ENCODE results near the gene TBX3.

TBX3 gene

DNA sequence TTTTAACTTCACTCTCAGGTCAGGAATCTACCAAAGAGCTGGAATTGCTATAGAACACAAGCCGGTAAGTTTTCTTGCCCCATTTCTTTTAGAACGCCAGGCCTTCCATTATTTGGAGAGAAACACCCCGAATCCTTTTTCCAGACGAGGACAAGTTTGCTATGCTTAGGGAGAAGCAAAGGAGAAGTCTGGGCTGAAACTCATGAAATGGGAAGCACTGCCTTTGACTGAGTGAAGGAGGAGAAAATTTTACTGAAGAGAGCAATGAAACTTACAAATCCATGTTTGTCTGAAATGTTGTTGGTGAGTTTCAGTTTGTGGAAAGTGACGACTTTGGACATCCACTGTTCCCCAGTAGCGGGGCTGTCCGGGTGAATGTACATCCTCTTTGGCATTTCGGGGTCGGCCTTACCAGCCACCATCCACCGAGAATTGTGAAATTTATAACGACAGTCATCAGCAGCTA, 3.3 kb downstream of the TBX3 start:
- no peak for DNase-seq
- H3K4me3 ChIP-seq (ENCODE audit: low read depth in 1 of 2, low read length in 2 of 2), result no peak overlapping the region
- ATAC-seq (ENCODE audit: insufficient read depth, low read depth), result no peak
- no peaks in the 10 kb centered on the region for H3K36me3 ChIP-seq (ENCODE audit: insufficient read depth, low read length)
- H3K9me3 ChIP-seq (ENCODE audit: insufficient read depth, low read length, severe bottlenecking), result no peaks in the 10 kb centered on the region
- no peak overlapping the region for H3K4me2 ChIP-seq (ENCODE audit: insufficient read depth, low read length)
- no peak overlapping the region for H3K9ac ChIP-seq (ENCODE audit: low read depth, low read length)
- H4K20me1 ChIP-seq (ENCODE audit: insufficient read depth, low read length), result no peaks in the 10 kb centered on the region; the same call in 1 of the 2 replicates
- H3K79me2 ChIP-seq (ENCODE audit: insufficient read depth, low read length), result no peaks in the 10 kb centered on the region
- TF ChIP-seq EZH2 (IDR thresholded peaks at IDR 0.05; ENCODE audit: borderline replicate concordance, low read depth, low read length, severe bottlenecking), result no peak
- TF ChIP-seq CTCF (IDR thresholded peaks at IDR 0.05; ENCODE audit: borderline replicate concordance, extremely low read depth, low read length, poor library complexity, severe bottlenecking), result no peak
- H3K27ac ChIP-seq (ENCODE audit: low read length), result no peak overlapping the region
- no peak overlapping the region for H2AFZ ChIP-seq (ENCODE audit: low read depth, low read length)
- H3K4me1 ChIP-seq (ENCODE audit: insufficient read depth, low read length), result no peaks in the 10 kb centered on the region
- peaks cover 16% of the 10 kb centered on the region for H3K27me3 ChIP-seq (ENCODE audit: insufficient read depth, low read length, poor library complexity)

- Histone ChIP-seq H3K4me1 (ENCODE audit: insufficient read depth, low read length) (no peaks in the 10 kb centered on the region), H3K79me2 (ENCODE audit: insufficient read depth, low read length) (no peaks in the 10 kb centered on the region), H3K27ac (ENCODE audit: low read length) (no peak overlapping the region), H3K36me3 (ENCODE audit: insufficient read depth, low read length) (no peaks in the 10 kb centered on the region), H3K27me3 (ENCODE audit: insufficient read depth, low read length, poor library complexity) (peaks cover 16% of the 10 kb centered on the region), H2AFZ (ENCODE audit: low read depth, low read length) (no peak overlapping the region), H3K9me3 (ENCODE audit: insufficient read depth, low read length, severe bottlenecking) (no peaks in the 10 kb centered on the region), H3K4me3 (ENCODE audit: low read depth in 1 of 2, low read length in 2 of 2) (no peak overlapping the region), H3K4me2 (ENCODE audit: insufficient read depth, low read length) (no peak overlapping the region), H4K20me1 (ENCODE audit: insufficient read depth, low read length) (no peaks in the 10 kb centered on the region; the same call in 1 of the 2 replicates), H3K9ac (ENCODE audit: low read depth, low read length) (no peak overlapping the region)
- ATAC-seq (ENCODE audit: insufficient read depth, low read depth) (no peak), DNase-seq (no peak)
- TF ChIP-seq CTCF (IDR thresholded peaks at IDR 0.05; ENCODE audit: borderline replicate concordance, extremely low read depth, low read length, poor library complexity, severe bottlenecking) (no peak), EZH2 (IDR thresholded peaks at IDR 0.05; ENCODE audit: borderline replicate concordance, low read depth, low read length, severe bottlenecking) (no peak)
Measured at GRCh38 chr12:114679942-114680341, 4.0 kb downstream of the TBX3 start.

- DNase-seq, result no peak
- Histone ChIP-seq H3K27ac (ENCODE audit: low read length) (no peak overlapping the region), H3K27me3 (ENCODE audit: insufficient read depth, low read length, poor library complexity) (peaks cover 16% of the 10 kb centered on the region), H4K20me1 (ENCODE audit: insufficient read depth, low read length) (no peaks in the 10 kb centered on the region; the same call in 1 of the 2 replicates), H3K9ac (ENCODE audit: low read depth, low read length) (no peak overlapping the region), H3K4me3 (ENCODE audit: low read depth in 1 of 2, low read length in 2 of 2) (no peak overlapping the region), H3K36me3 (ENCODE audit: insufficient read depth, low read length) (no peaks in the 10 kb centered on the region), H3K4me2 (ENCODE audit: insufficient read depth, low read length) (no peak overlapping the region), H3K4me1 (ENCODE audit: insufficient read depth, low read length) (no peaks in the 10 kb centered on the region), H3K79me2 (ENCODE audit: insufficient read depth, low read length) (no peaks in the 10 kb centered on the region), H2AFZ (ENCODE audit: low read depth, low read length) (no peak overlapping the region), H3K9me3 (ENCODE audit: insufficient read depth, low read length, severe bottlenecking) (no peaks in the 10 kb centered on the region)
- no peak for ATAC-seq (ENCODE audit: insufficient read depth, low read depth)
- TF ChIP-seq CTCF (IDR thresholded peaks at IDR 0.05; ENCODE audit: borderline replicate concordance, extremely low read depth, low read length, poor library complexity, severe bottlenecking), result no peak
- TF ChIP-seq EZH2 (IDR thresholded peaks at IDR 0.05; ENCODE audit: borderline replicate concordance, low read depth, low read length, severe bottlenecking), result no peak
Measured at GRCh38 chr12:114679452-114679875, 4.5 kb downstream of the TBX3 start.

DNA sequence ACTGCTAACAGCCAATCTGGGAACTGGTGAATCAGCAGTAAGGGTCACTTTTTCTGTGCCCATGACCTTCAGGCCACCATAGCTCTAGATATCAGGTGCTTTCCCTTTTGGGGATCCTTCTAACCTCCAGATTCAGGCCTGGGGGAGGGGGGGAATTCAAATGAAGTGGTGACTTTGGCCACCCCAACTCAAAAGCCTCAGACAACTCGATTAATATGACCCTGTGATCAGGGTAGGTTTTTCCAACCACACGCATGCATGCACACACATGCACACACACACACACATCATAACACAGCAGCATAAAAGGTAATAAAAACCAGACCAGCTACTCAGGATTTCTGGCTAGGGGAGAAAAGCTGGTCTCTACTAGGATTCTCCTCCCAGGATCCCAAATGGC, 5.3 kb downstream of the TBX3 start:
- H3K4me2 ChIP-seq (ENCODE audit: insufficient read depth, low read length), result no peak overlapping the region

More for the DNA sequence above, 5.3 kb downstream of the TBX3 start:
- no peak for ATAC-seq (ENCODE audit: insufficient read depth, low read depth)
- Histone ChIP-seq H3K9me3 (ENCODE audit: insufficient read depth, low read length, severe bottlenecking) (no peaks in the 10 kb centered on the region), H3K9ac (ENCODE audit: low read depth, low read length) (no peak overlapping the region), H3K36me3 (ENCODE audit: insufficient read depth, low read length) (no peaks in the 10 kb centered on the region), H2AFZ (ENCODE audit: low read depth, low read length) (no peak overlapping the region), H3K4me1 (ENCODE audit: insufficient read depth, low read length) (no peaks in the 10 kb centered on the region), H3K27ac (ENCODE audit: low read length) (no peak overlapping the region), H3K4me3 (ENCODE audit: low read depth in 1 of 2, low read length in 2 of 2) (no peak overlapping the region), H4K20me1 (ENCODE audit: insufficient read depth, low read length) (no peaks in the 10 kb centered on the region; the same call in 1 of the 2 replicates), H3K79me2 (ENCODE audit: insufficient read depth, low read length) (no peaks in the 10 kb centered on the region), H3K27me3 (ENCODE audit: insufficient read depth, low read length, poor library complexity) (peaks cover 16% of the 10 kb centered on the region)
- TF ChIP-seq CTCF (IDR thresholded peaks at IDR 0.05; ENCODE audit: borderline replicate concordance, extremely low read depth, low read length, poor library complexity, severe bottlenecking) (no peak), EZH2 (IDR thresholded peaks at IDR 0.05; ENCODE audit: borderline replicate concordance, low read depth, low read length, severe bottlenecking) (no peak)
- DNase-seq, result no peak
